ENCODE measurements around the gene PRSS1. TPM values are rescaled to one million over a fixed set of nuclear protein-coding genes. Genes with fewer than 3 reads are reported as not detected.

Gene PRSS1
- total and polyA plus RNA-seq, 2 of the 8 experiments (the other 6 are each of a cell fraction or from before 2014, with no cell fraction given): 0.09 TPM; not detected in 1

DNA sequence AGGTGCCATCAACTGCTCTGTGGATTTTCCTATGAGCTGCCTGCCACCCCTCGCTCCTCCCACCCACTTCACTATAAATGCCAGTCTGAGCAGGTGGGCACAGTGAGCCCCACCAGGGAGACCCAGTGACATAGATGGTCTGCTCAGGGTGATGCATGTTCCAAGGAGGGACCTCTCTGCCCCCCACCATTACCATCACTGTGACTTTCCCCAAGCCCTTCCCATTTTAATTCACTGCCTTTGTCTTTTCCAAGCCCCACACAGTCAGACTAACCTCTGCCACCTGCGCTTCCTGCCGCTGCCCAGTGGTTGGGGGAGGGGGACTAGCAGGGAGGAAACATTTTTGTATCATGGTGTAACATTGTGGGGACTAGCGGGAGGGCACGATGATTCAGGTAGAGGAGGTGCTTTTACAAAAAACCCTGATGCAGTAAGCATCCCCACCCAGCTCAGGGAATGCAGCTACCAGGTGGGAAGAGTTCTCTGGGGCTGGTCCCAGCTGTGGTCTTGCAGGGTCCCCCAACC, 46.1 kb downstream of the PRSS1 start (continued):
- no peak for TF ChIP-seq CHD1 (IDR thresholded peaks at IDR 0.05; ENCODE audit: low read depth, low read length)
- TF ChIP-seq RNF2 (IDR thresholded peaks at IDR 0.05; ENCODE audit: borderline replicate concordance, low read depth, low read length, missing control alignments, poor library complexity, severe bottlenecking): no peak
- peak; percentile 79 for TF ChIP-seq JUN (IDR thresholded peaks at IDR 0.05; ENCODE audit: low read depth, low read length)
- peak; percentile 79 for TF ChIP-seq JUND (IDR thresholded peaks at IDR 0.05; ENCODE audit: low read length)
- no peak for TF ChIP-seq RAD21 (IDR thresholded peaks at IDR 0.05 in 1 of 2, conservative IDR thresholded peaks at IDR 0.05 in 1 of 2; ENCODE audit: low read depth in 2 of 2, low read length in 2 of 2)
- TF ChIP-seq SIRT6 (IDR thresholded peaks at IDR 0.05; ENCODE audit: low read length): no peak
- TF ChIP-seq POLR2A (IDR thresholded peaks at IDR 0.05; ENCODE audit: control extremely low read depth in 1 of 2, low read depth in 2 of 2, low read length in 2 of 2): no peak; a peak in 1 of 3 replicates
- TF ChIP-seq CBX8 (IDR thresholded peaks at IDR 0.05; ENCODE audit: borderline replicate concordance, low read depth, low read length): no peak
- TF ChIP-seq SP2 (IDR thresholded peaks at IDR 0.05; ENCODE audit: low read length): no peak
- TF ChIP-seq CREB1 (IDR thresholded peaks at IDR 0.05): no peak
- TF ChIP-seq, protein P1, sequence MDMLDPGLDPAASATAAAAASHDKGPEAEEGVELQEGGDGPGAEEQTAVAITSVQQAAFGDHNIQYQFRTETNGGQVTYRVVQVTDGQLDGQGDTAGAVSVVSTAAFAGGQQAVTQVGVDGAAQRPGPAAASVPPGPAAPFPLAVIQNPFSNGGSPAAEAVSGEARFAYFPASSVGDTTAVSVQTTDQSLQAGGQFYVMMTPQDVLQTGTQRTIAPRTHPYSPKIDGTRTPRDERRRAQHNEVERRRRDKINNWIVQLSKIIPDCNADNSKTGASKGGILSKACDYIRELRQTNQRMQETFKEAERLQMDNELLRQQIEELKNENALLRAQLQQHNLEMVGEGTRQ (IDR thresholded peaks at IDR 0.05; ENCODE audit: low read length): no peak
- TF ChIP-seq SP1 (IDR thresholded peaks at IDR 0.05; ENCODE audit: low read depth, low read length): peak; percentile 76; the same call in 1 of the 2 replicates
- no peak for TF ChIP-seq BACH1 (IDR thresholded peaks at IDR 0.05; ENCODE audit: low read length)
- TF ChIP-seq TBP (IDR thresholded peaks at IDR 0.05; ENCODE audit: low read depth, low read length): no peak
- no peak for TF ChIP-seq HDAC6 (IDR thresholded peaks at IDR 0.05; ENCODE audit: low read depth, low read length)
- TF ChIP-seq RBBP5 (IDR thresholded peaks at IDR 0.05; ENCODE audit: borderline replicate concordance, low read depth, low read length): no peak
- TF ChIP-seq BRCA1 (IDR thresholded peaks at IDR 0.05; ENCODE audit: low read depth, low read length): no peak

Data from H1 (cell line).